ENCODE measurements around the gene ZNF462. TPM values are rescaled to one million over a fixed set of nuclear protein-coding genes. Genes with fewer than 3 reads are reported as not detected.

ZNF462 gene
- total RNA-seq, 1 experiment from 2014 or later, result 121 TPM

DNA sequence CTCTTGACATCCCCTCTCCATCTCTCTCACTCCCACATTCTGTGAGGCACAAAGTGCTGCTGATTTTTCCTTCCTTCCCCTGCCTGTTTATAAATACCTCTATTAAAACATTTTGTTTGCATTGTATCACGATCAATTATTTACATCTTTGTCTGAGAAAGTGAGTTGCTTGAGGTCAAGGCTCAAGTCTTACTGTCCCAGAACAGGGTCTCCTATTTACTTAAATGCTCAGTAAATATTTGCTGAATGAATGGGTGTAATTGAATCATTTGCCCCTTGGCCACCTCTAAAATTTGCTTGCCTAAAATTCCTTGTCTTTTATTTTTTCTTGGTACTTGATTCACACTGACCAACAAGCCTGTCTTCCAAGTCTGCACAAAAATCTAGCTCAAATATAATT lies 103.5 kb downstream of the ZNF462 start (continued):
- TF ChIP-seq ZNF121 (CRISPR knock-in tag; IDR thresholded peaks at IDR 0.05), result no peak
- no peak for TF ChIP-seq HMGA2 (CRISPR knock-in tag; IDR thresholded peaks at IDR 0.05)

DNA sequence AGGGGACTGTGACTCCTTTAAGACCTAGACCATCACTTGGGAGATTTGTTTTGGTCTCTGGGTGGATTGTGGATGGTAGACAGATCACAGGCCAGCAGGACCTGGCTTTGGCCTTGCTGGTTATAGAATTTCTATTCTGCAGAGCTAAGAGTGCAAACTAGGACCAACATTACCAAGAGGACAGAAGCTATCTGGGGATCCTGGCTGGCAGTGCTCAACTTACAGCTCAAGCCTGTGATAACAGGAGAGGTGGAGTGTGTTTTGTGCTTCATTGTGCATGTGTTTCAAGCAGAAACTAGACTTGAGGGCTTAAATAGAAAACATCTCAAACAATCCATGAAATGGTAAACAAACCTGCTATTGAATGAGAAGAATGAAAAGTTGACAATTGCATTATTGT lies 106.7 kb downstream of the ZNF462 start:
- no peaks in the 10 kb centered on the region for H3K27me3 Mint-ChIP-seq (ENCODE audit: low read depth)
- no peak for DNase-seq (ENCODE audit: low spot score)
- no peaks in the 10 kb centered on the region for H3K9me3 Mint-ChIP-seq
- no peak overlapping the region for H3K4me3 Mint-ChIP-seq
- ATAC-seq, result no peak
- H3K4me1 Mint-ChIP-seq, result peaks cover 69% of the 10 kb centered on the region
- H3K27ac Mint-ChIP-seq, result peak overlapping the region; percentile 96
- TF ChIP-seq, protein P1, sequence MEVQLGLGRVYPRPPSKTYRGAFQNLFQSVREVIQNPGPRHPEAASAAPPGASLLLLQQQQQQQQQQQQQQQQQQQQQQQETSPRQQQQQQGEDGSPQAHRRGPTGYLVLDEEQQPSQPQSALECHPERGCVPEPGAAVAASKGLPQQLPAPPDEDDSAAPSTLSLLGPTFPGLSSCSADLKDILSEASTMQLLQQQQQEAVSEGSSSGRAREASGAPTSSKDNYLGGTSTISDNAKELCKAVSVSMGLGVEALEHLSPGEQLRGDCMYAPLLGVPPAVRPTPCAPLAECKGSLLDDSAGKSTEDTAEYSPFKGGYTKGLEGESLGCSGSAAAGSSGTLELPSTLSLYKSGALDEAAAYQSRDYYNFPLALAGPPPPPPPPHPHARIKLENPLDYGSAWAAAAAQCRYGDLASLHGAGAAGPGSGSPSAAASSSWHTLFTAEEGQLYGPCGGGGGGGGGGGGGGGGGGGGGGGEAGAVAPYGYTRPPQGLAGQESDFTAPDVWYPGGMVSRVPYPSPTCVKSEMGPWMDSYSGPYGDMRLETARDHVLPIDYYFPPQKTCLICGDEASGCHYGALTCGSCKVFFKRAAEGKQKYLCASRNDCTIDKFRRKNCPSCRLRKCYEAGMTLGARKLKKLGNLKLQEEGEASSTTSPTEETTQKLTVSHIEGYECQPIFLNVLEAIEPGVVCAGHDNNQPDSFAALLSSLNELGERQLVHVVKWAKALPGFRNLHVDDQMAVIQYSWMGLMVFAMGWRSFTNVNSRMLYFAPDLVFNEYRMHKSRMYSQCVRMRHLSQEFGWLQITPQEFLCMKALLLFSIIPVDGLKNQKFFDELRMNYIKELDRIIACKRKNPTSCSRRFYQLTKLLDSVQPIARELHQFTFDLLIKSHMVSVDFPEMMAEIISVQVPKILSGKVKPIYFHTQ (CRISPR knock-in tag; IDR thresholded peaks at IDR 0.05), result no peak
- TF ChIP-seq ELF4 (CRISPR knock-in tag; IDR thresholded peaks at IDR 0.05; ENCODE audit: low read depth), result no peak
- no peak for TF ChIP-seq ZNF232 (CRISPR knock-in tag; IDR thresholded peaks at IDR 0.05)
- TF ChIP-seq ZNF671 (CRISPR knock-in tag; IDR thresholded peaks at IDR 0.05), result no peak
- TF ChIP-seq ZNF317 (CRISPR knock-in tag; IDR thresholded peaks at IDR 0.05; ENCODE audit: borderline replicate concordance, low read depth), result no peak
- no peak for TF ChIP-seq MYBL2 (CRISPR knock-in tag; IDR thresholded peaks at IDR 0.05)
- TF ChIP-seq SOX15 (CRISPR knock-in tag; IDR thresholded peaks at IDR 0.05), result no peak
- no peak for TF ChIP-seq GABPB1 (CRISPR knock-in tag; IDR thresholded peaks at IDR 0.05)
- TF ChIP-seq, protein P2, sequence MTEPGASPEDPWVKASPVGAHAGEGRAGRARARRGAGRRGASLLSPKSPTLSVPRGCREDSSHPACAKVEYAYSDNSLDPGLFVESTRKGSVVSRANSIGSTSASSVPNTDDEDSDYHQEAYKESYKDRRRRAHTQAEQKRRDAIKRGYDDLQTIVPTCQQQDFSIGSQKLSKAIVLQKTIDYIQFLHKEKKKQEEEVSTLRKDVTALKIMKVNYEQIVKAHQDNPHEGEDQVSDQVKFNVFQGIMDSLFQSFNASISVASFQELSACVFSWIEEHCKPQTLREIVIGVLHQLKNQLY (CRISPR knock-in tag; IDR thresholded peaks at IDR 0.05), result no peak
- TF ChIP-seq, protein P3, sequence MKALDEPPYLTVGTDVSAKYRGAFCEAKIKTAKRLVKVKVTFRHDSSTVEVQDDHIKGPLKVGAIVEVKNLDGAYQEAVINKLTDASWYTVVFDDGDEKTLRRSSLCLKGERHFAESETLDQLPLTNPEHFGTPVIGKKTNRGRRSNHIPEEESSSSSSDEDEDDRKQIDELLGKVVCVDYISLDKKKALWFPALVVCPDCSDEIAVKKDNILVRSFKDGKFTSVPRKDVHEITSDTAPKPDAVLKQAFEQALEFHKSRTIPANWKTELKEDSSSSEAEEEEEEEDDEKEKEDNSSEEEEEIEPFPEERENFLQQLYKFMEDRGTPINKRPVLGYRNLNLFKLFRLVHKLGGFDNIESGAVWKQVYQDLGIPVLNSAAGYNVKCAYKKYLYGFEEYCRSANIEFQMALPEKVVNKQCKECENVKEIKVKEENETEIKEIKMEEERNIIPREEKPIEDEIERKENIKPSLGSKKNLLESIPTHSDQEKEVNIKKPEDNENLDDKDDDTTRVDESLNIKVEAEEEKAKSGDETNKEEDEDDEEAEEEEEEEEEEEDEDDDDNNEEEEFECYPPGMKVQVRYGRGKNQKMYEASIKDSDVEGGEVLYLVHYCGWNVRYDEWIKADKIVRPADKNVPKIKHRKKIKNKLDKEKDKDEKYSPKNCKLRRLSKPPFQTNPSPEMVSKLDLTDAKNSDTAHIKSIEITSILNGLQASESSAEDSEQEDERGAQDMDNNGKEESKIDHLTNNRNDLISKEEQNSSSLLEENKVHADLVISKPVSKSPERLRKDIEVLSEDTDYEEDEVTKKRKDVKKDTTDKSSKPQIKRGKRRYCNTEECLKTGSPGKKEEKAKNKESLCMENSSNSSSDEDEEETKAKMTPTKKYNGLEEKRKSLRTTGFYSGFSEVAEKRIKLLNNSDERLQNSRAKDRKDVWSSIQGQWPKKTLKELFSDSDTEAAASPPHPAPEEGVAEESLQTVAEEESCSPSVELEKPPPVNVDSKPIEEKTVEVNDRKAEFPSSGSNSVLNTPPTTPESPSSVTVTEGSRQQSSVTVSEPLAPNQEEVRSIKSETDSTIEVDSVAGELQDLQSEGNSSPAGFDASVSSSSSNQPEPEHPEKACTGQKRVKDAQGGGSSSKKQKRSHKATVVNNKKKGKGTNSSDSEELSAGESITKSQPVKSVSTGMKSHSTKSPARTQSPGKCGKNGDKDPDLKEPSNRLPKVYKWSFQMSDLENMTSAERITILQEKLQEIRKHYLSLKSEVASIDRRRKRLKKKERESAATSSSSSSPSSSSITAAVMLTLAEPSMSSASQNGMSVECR (CRISPR knock-in tag; IDR thresholded peaks at IDR 0.05; ENCODE audit: borderline replicate concordance), result no peak
- peaks cover 42% of the 10 kb centered on the region for H3K36me3 Mint-ChIP-seq
- ChIA-PET CTCF (no interaction called here), POLR2A (no interaction called here)

DNA sequence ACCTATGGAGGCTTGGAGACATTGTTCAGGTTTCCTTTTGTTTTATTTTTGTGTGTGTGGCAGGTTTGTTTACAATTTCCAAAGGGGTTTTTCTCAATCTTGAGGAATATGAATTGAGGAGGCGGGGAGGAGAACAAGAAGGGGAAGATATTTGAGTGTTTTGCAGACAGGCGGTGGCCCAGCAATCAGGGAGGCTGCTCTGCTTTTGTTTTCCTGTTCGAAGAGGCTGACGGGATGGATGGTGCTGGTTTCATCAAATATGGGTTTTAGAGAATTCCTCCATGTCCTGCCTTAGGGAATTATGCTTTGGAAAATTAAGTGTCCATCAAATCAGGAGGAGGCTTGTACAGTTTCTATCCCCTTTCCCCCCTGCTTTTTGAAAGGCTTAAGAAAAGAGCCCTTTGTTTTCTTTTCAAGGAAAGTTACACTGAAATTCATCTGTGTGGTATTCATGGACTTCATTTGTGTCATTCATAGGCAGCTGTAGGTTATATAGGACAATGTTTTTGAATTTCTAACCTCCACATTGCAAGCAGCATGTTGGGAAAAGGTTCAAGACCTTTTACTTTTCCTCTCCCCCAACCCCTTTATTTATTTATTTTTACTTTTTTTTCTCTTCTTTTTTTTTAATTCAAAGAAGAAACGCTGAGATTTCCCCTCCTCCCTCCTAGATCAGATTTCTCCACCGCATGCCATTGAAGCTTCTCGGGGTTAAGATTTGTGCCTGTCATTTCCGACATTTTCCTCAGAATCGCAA lies 107.4 kb downstream of the ZNF462 start:
- Mint-ChIP-seq H3K36me3 (peaks cover 42% of the 10 kb centered on the region), H3K9me3 (no peaks in the 10 kb centered on the region), H3K4me1 (peaks cover 62% of the 10 kb centered on the region), H3K4me3 (no peak overlapping the region; the same call in 1 of the 2 replicates), H3K27ac (peak overlapping the region; percentile 96), H3K27me3 (ENCODE audit: low read depth) (no peaks in the 10 kb centered on the region)
- TF ChIP-seq, protein P4, sequence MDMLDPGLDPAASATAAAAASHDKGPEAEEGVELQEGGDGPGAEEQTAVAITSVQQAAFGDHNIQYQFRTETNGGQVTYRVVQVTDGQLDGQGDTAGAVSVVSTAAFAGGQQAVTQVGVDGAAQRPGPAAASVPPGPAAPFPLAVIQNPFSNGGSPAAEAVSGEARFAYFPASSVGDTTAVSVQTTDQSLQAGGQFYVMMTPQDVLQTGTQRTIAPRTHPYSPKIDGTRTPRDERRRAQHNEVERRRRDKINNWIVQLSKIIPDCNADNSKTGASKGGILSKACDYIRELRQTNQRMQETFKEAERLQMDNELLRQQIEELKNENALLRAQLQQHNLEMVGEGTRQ (CRISPR knock-in tag; IDR thresholded peaks at IDR 0.05), result no peak
- DNase-seq (ENCODE audit: low spot score) (no peak), ATAC-seq (no peak)
- ChIA-PET CTCF (no interaction called here), POLR2A (no interaction called here)
